ENCODE measurements around the gene GOLT1A. TPM values are rescaled to one million over a fixed set of nuclear protein-coding genes. Genes with fewer than 3 reads are reported as not detected.
A peak's percentile ranks its signal among the peaks of the same experiment; 100 is the strongest.

Gene GOLT1A
- total and polyA plus RNA-seq, 2 donors (not counting 1 experiment from before 2014, with no cell fraction given): not detected

DNA sequence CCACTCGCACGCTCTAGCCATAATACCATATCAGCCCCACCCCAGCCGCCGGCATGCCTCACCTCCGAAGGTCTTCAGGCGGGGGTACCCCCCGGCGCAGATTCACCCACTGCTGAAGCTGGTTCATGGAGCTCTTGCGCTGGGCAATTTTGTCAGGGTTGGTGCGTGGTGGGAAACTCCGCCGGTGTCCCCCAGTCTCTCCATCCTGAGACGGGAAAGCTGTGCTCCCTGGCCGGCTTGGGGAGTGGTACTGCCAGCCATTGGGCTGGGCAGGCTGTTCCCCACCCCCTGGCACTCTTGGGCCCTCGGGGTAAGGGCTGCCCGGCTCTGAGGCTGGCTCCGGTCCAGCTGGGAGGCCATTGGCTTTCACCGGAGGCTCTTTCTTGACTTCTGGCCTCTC, 45.4 kb upstream of the GOLT1A start:
- Histone ChIP-seq H3K9ac (ENCODE audit: low read length) (no peak overlapping the region), H3K9me3 (ENCODE audit: control extremely low read depth in 1 of 3, control insufficient read depth in 2 of 3, insufficient read depth in 1 of 3, low read length in 2 of 3) (no peaks in the 10 kb centered on the region), H3K27ac (ENCODE audit: low read length in 2 of 2) (no peak overlapping the region), H4K20me1 (ENCODE audit: control insufficient read depth, insufficient read depth, low read length, poor library complexity, severe bottlenecking) (no peaks in the 10 kb centered on the region), H3K4me3 (ENCODE audit: control extremely low read depth in 1 of 5, extremely low read depth in 1 of 5, insufficient read depth in 1 of 5, low read depth in 2 of 5, low read length in 4 of 5) (no peak overlapping the region), H3K36me3 (replicated peaks in 1 of 2; ENCODE audit: control extremely low read depth in 1 of 2, control insufficient read depth in 1 of 2, extremely low read depth in 1 of 2, insufficient read depth in 2 of 2, low read length in 1 of 2) (no peaks in the 10 kb centered on the region), H2AFZ (ENCODE audit: insufficient read depth, low read depth, low read length, poor library complexity, severe bottlenecking) (no peak overlapping the region), H3K4me1 (ENCODE audit: control insufficient read depth in 2 of 2, insufficient read depth in 2 of 2, low read length in 2 of 2) (no peaks in the 10 kb centered on the region), H3K4me2 (replicated peaks; ENCODE audit: low read depth, low read length, poor library complexity, severe bottlenecking) (no peak overlapping the region), H3K27me3 (replicated peaks in 1 of 4; ENCODE audit: control extremely low read depth in 1 of 4, control insufficient read depth in 3 of 4, insufficient read depth in 4 of 4, low read length in 3 of 4) (no peaks in the 10 kb centered on the region), H3K79me2 (ENCODE audit: control insufficient read depth, insufficient read depth, low read length) (no peaks in the 10 kb centered on the region)
- TF ChIP-seq EZH2 (IDR thresholded peaks at IDR 0.05; ENCODE audit: borderline replicate concordance, insufficient read depth, low read depth, low read length, poor library complexity, severe bottlenecking): no peak
- TF ChIP-seq, protein P1, sequence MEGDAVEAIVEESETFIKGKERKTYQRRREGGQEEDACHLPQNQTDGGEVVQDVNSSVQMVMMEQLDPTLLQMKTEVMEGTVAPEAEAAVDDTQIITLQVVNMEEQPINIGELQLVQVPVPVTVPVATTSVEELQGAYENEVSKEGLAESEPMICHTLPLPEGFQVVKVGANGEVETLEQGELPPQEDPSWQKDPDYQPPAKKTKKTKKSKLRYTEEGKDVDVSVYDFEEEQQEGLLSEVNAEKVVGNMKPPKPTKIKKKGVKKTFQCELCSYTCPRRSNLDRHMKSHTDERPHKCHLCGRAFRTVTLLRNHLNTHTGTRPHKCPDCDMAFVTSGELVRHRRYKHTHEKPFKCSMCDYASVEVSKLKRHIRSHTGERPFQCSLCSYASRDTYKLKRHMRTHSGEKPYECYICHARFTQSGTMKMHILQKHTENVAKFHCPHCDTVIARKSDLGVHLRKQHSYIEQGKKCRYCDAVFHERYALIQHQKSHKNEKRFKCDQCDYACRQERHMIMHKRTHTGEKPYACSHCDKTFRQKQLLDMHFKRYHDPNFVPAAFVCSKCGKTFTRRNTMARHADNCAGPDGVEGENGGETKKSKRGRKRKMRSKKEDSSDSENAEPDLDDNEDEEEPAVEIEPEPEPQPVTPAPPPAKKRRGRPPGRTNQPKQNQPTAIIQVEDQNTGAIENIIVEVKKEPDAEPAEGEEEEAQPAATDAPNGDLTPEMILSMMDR (IDR thresholded peaks at IDR 0.05): no peak
- Mint-ChIP-seq H3K9me3 (ENCODE audit: insufficient read depth) (no peaks in the 10 kb centered on the region), H3K27ac (no peak overlapping the region), H3K4me3 (no peak overlapping the region), H3K27me3 (peaks cover 23% of the 10 kb centered on the region), H3K4me1 (no peaks in the 10 kb centered on the region)
- DNase-seq (no peak), ATAC-seq (ENCODE audit: low read depth) (no peak)
- intact Hi-C loops (cut with micrococcal nuclease): no loop called here
- POLR2A ChIA-PET: no interaction called here
- CTCF ChIA-PET: interaction anchor here (1.0 to 3.0 kb wide), 6 partner anchors 11 to 235 kb away, joined by 3 to 21 read pairs (median 3); partner anchors contain the start of gene PIK3C2B
- 89% methylated on average over 16 of the region's 18 CpGs for WGBS (ENCODE audit: insufficient coverage)

DNA sequence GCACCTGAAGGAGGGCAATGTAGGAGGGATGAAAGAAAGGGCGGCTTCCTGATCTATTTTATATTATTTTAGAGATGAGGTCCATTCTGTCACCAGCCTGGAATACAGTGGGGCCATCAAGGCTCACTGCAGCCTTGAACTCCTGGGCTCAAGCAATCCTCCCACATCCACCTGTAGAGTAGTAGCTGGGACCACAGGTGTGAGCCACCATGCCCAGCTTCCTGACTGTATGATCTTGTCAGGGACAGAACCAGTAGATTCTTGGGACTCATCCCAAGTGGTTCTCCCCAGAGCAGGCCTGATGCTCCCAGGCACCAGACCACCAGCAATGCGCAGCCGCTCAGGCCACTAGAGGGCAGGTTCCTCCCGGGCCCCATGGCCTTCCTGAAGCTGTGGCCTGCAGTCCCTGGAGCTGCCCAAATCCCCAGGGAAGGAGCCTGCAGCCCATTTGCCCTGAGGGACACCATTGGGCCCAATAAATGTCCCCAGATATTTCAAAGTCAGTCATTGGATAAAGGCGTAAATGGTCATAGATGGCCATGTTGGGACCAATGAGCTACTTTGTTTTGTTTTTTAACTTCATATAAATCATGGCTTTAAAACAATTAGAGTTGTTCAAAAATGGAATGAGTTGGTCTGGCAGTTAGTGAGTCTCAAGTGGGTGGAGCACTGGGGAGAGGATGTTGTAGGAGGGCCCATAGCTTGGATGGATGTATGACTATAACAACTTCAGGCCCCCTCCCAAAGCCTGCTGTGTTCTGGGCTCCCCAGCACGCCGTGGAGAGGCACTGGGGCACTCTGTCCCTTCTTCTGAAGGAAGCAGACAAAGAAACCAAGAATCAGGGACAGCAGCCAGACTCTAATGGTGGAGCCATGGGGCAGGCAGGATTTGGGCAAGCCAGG, 44.7 kb upstream of the GOLT1A start:
- Histone ChIP-seq H3K27ac (ENCODE audit: low read length in 2 of 2) (no peak overlapping the region), H3K79me2 (ENCODE audit: control insufficient read depth, insufficient read depth, low read length) (no peaks in the 10 kb centered on the region), H3K36me3 (replicated peaks in 1 of 2; ENCODE audit: control extremely low read depth in 1 of 2, control insufficient read depth in 1 of 2, extremely low read depth in 1 of 2, insufficient read depth in 2 of 2, low read length in 1 of 2) (no peaks in the 10 kb centered on the region), H3K4me3 (ENCODE audit: control extremely low read depth in 1 of 5, extremely low read depth in 1 of 5, insufficient read depth in 1 of 5, low read depth in 2 of 5, low read length in 4 of 5) (no peak overlapping the region), H3K9me3 (ENCODE audit: control extremely low read depth in 1 of 3, control insufficient read depth in 2 of 3, insufficient read depth in 1 of 3, low read length in 2 of 3) (no peaks in the 10 kb centered on the region), H4K20me1 (ENCODE audit: control insufficient read depth, insufficient read depth, low read length, poor library complexity, severe bottlenecking) (no peaks in the 10 kb centered on the region), H3K4me2 (replicated peaks; ENCODE audit: low read depth, low read length, poor library complexity, severe bottlenecking) (no peak overlapping the region), H3K4me1 (ENCODE audit: control insufficient read depth in 2 of 2, insufficient read depth in 2 of 2, low read length in 2 of 2) (no peaks in the 10 kb centered on the region), H2AFZ (ENCODE audit: insufficient read depth, low read depth, low read length, poor library complexity, severe bottlenecking) (no peak overlapping the region), H3K27me3 (replicated peaks in 1 of 4; ENCODE audit: control extremely low read depth in 1 of 4, control insufficient read depth in 3 of 4, insufficient read depth in 4 of 4, low read length in 3 of 4) (no peaks in the 10 kb centered on the region), H3K9ac (ENCODE audit: low read length) (no peak overlapping the region)
- Mint-ChIP-seq H3K27me3 (peaks cover 22% of the 10 kb centered on the region), H3K4me1 (no peaks in the 10 kb centered on the region), H3K27ac (no peak overlapping the region), H3K9me3 (ENCODE audit: insufficient read depth) (no peaks in the 10 kb centered on the region), H3K4me3 (no peak overlapping the region)
- DNase-seq (peak; percentile 29), ATAC-seq (ENCODE audit: low read depth) (no peak)
- ChIA-PET POLR2A (no interaction called here), CTCF (interaction anchor here (1.0 to 3.0 kb wide), 7 partner anchors 9 to 236 kb away, joined by 3 to 21 read pairs (median 3); partner anchors contain the start of gene PIK3C2B)
- intact Hi-C loops (cut with micrococcal nuclease): loop anchor here (1.0 kb wide), 1 partner anchor 105 kb away; no protein-coding TSS in a partner anchor
- TF ChIP-seq, protein P1 (IDR thresholded peaks at IDR 0.05): peak; percentile 28
- no peak for TF ChIP-seq EZH2 (IDR thresholded peaks at IDR 0.05; ENCODE audit: borderline replicate concordance, insufficient read depth, low read depth, low read length, poor library complexity, severe bottlenecking)
- 60% methylated on average over 5 of the region's 7 CpGs for WGBS (ENCODE audit: insufficient coverage)
